ENCODE results near the gene TPPP.
A peak's percentile ranks its signal among the peaks of the same experiment; 100 is the strongest.
"Not testable (repeated sequence)": the region's sequence is repeated elsewhere in the genome, so short reads cannot be mapped to it uniquely, and the experiment has no call there.

The TPPP gene

DNA sequence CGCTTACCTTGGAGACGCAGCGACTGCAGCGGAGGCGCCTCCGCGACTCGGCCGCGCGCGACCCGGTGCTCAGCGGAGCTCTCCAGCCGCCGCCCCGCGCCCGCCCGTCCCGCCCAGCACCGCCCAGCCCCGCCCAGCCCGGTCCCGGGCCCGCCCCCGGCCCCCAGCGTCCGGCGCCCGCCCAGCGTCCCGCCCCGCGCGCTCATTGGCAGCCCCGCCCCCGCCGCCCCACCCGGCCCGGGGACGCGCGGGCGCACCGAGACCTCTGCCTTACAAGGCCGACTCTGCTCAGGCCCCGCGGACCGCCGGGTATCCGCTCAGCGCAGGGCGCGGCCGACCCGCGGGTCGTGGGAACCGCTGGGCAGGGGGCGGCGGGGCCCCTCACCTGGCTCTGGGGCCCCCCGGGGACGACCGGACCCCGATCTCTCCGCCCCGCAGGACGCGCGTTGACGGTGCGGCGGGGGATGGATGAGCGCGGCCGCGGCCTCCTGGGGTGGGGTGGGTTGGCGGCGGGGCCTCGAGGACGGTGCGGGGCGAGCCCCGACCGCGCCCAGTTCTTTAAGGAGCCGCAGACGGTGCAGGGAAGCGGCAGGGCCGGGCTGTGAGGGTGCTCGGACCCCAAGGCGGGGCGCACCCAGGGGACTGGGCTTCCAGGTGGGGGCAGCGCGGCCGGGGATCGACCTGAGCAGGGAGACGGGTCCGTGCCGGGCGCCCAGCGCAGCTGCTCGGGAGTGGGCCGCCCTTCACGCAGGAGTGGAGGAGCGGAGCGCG is at the start of gene TPPP:
TPPP (minus strand) TSS at position 82 of the 771 bp plus-strand sequence. CDS start 15,292 bp downstream, outside the sequence.
- DNase-seq (ENCODE audit: low read depth, low spot score): peak; percentile 18

DNA sequence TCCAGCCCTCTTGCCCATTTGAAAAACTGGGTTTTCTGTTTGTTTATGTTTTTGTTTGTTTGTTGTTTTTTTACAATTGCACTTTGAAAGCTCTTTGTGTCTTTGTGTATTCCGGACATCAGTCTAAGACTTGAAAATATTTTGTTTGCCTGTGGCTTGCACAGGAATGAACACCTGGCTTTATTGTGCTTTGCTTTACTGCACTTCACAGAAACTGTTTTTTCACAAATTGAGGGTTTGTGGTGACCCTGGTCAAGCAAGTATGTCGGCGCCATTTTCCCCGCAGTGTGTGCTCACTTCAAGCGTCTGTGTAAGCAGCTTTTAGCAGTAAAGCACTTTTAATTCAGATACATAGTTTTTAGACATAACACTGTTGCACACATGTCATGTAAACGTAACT is 49.1 kb upstream of the TPPP start:
- DNase-seq (ENCODE audit: low read depth, low spot score): not testable (repeated sequence)

DNA sequence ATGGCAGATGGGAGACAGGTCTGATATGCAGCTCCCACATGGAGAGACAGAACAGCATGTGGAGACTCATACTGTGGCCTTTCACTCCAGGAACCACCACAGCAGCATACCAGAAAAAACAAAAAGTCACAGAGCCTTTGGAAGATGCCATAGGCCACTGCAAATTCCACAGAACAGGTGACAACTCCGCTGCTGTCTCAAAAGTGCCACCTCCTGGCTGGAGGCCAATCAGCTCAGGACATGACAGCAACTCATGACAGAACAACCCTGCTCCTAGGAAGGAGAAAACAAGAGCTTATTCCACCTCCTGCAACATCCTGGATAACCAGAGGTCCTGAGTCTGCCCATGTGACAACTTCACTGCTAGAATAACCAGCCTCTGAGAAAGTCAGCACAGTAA is 41.0 kb upstream of the TPPP start:
- DNase-seq (ENCODE audit: low read depth, low spot score): not testable (repeated sequence)

DNA sequence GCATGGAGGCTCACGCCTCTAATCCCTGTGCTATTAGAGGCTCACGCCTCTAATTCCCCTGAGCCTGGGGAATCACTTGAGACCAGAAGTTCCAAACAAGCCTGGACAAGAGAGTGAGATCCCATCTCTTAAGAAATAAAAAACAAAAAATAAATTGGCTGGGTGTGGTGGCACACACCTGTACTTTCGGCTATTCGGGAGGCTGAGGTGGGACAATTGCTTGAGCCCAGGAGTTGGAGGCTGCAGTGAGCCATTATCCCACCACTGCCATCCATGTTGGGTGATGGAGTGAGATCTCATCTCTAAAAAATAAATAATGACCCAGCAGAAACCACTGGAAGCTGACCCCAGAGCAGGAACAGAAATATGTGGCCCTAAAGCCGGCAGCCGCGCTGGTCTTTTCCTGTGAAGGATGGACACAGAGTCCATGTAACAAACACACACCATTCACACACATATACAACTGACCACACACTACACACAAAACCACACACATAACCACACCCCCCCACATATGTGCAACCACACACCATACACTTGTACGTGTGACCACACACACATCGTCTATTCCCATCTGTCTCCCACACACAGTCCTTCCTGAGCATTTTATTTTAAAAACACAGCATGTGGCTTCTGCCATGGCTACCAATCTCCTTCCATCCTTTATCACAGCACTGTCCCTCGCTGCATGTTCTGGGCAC is 39.8 kb upstream of the TPPP start:
- DNase-seq (ENCODE audit: low read depth, low spot score): not testable (repeated sequence)

DNA sequence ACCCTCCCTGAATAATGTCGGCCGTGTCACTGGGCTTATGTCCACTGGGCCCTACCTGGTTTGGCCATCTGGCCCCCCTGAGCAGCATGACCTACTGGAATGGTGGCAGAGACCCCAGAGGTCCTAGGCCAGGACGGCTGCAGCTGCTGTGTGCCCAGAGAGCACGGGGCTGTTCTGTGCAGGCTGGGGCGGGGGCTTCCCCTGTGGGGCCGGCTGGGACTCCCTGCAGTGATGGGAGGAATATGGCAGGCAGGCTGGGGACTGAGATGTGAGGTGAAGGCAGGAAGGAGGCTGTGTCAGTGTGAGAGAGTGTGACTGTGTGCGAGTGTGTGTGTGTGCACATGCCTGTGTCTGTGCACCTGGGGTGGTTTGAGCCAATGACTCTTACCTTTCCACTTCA is 36.1 kb upstream of the TPPP start:
- not testable (repeated sequence) for DNase-seq (ENCODE audit: low read depth, low spot score)

DNA sequence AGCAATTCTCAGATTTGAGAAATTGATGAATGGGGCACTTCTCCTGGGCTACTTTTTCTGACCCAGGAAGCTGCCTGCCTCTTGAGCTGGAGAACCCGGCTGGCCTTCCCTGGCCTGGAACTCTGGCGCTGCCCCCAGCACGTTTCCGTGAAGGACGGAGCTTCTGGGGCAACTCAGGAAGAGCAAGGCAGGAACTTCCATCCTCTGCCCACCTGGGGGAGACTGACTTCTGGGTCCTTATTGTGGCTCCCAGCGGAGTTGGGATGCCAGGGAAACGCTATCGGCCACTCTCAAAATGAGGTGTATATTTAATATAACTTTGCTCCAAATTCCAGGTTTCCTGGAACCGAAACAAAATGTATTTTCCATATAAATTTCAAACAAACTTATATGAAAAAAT is 33.9 kb upstream of the TPPP start:
- DNase-seq (ENCODE audit: low read depth, low spot score): peak; percentile 71

DNA sequence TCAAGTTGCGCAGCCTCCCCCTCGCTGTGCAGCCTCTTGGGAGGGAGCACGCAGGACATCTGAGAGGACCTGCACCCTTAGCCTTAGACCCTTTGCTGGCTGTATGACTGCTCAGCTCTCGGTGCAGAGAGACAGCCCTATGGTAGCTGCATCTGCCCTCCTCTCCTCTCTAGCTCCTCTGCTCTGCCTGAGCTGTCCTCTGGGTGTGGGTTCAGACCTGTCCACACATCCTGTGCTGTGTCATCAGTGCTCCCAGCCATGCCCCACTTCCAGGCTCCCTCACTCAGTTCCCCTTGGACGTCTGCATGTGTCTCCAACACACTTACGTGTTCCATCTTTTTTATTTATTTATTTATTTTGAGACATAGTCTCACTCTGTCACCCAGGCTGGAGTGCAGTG is 30.7 kb upstream of the TPPP start:
- not testable (repeated sequence) for DNase-seq (ENCODE audit: low read depth, low spot score)

DNA sequence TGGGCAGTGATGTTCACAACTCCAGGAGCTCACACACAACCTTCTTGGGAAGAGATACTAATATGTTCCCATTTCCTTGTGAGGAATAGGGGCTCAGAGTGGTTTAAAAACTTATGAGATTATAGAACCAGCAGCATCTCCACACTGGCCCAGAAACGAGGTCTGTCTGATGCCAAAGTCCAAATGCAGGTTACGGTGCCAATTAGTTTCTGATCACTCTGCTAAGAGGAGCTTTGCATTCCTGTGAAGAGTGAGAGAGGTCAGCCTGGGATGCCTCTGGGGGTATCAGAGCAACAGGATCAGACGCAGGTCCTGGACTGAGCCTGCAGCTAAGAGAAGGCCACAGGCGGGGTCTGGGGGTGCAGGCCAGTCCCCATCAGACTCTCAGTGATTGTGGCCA is 30.2 kb upstream of the TPPP start:
- DNase-seq (ENCODE audit: low read depth, low spot score): not testable (repeated sequence)

DNA sequence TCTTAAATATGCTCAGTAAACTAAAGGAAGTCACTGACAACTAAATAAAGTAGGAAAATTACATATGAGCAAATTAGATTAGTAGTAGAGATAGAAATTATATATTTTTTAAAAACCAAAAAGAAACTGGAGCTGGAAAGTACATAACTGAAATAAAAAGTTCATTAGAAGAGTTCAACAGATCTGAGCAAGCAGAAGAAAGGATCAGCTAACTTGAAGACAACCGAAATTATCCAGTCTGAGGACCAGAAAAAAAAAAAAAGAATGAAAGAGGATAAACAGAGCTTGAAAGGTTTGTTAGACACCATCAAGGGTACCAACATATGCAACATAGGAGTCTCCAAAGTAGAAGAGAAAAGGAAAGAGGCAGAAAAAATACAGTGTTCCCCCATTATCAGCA is 26.2 kb upstream of the TPPP start:
- DNase-seq (ENCODE audit: low read depth, low spot score): not testable (repeated sequence)

DNA sequence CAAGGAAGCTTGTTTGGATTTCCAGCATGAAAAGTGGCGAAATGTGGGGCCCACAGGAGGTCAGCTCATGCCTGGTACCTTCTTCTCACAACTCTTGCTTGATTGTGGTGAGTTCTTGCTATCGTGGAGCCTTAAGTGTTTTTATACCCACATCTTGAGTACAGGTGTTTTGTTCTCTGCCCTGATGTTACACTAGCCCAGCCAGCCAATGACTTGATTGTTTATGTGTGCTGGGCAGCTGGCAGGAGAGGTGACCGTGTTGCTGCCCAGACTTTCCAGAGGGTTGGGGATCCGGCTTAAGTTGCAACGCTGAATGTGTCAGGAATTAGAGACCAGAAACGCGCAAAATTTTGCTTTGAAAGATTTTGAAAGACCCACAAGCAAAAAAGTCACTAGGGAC is 24.0 kb upstream of the TPPP start:
- no peak for DNase-seq (ENCODE audit: low read depth, low spot score)

DNA sequence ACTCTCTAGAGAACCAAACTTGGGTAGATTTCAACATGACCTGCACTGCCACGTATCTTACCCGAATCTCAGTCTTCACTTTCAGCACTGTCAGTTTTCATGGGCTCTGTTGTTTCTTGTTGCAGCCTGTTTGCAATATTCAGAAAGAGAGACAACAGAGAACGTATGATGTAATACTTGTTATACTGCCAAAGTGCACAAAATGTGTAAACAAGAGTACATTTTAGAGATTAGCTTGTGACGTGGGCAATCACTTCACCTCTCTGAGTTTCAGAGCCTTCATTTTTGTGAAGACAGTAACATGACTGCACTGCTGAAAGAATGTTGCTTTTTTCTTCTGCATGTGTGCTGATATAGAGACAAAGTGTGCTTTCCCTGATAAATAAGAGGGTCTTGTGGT is 23.6 kb upstream of the TPPP start:
- not testable (repeated sequence) for DNase-seq (ENCODE audit: low read depth, low spot score)

DNA sequence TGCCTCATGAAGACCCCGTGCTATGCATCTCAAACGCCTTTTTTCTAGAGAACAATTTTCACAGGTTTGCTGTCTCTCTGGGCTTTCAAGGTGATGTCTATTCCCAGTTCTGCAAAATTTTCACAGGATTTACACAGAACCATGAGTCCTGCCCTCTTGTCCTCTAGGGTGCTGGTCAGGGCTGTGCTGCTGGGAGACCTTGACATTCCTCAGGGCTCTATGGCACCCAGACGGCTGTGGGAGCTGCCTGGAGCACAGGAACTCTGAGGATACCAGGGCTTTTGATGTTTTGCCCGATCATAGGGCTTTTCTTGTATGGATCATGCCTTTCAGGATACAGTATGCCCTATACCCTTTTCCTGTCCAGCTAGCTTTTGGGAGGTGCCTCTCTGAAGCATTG is 22.5 kb upstream of the TPPP start:
- not testable (repeated sequence) for DNase-seq (ENCODE audit: low read depth, low spot score)

DNA sequence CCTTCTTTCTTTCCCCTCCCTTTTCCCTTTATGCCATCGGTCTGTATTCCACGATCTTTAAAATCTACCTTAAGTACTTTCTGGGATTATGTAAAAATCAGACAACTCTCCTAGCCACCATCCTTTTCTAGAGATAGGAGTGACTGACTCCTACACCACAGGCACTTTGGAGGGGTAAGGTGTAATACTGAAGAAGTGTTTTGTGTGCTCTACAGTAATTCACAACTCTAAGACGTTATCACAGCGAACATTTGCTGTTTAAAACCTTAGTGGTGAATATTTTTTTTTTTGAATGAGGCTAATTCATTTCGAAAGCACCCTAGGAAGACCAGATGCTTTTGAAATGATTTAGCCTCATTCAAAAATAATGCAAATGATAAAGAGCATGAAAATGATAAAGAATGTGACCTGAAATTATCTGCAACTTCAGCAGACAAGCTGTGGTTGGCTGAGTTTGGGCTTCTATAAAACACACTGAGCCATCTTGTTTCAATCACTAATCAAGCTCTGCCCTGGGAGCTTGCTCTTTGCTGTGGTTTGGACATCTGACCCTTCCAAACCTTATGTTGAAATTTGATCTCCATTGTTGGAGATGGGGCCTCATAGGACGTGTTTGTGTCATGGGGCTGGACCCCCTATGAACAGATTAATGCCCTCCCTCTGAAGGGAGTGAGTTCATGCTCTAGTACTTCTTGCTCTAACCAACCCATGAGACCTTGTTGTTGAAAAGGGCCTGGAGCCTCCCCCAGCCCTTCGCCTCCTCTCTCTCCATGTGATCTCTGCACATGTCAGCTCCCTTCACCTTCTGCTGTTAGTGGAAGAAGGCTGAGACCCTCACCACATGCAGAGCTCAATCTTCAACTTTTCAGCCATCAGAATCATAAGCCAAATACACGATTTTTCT is 21.3 kb upstream of the TPPP start:
- DNase-seq (ENCODE audit: low read depth, low spot score): not testable (repeated sequence)

DNA sequence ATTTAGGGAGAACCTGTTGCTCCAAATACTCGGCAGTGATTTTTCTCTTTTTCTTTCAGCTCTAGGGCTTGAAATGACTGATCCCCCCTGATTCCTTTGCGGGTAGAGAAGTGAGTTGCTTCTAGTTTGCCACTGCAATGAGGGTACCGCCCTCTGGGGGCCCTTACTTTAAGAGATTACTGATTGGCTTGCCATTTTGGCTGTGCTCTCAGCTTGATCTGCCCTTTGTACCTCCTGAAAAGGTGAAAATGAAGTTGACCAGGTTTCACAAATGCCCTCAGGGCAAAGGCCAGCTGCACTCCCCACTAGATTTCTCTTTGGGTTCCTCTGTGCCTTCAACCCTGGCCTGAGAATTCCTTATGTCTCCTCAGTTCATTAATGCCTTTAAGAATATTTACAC is 20.5 kb upstream of the TPPP start:
- not testable (repeated sequence) for DNase-seq (ENCODE audit: low read depth, low spot score)

DNA sequence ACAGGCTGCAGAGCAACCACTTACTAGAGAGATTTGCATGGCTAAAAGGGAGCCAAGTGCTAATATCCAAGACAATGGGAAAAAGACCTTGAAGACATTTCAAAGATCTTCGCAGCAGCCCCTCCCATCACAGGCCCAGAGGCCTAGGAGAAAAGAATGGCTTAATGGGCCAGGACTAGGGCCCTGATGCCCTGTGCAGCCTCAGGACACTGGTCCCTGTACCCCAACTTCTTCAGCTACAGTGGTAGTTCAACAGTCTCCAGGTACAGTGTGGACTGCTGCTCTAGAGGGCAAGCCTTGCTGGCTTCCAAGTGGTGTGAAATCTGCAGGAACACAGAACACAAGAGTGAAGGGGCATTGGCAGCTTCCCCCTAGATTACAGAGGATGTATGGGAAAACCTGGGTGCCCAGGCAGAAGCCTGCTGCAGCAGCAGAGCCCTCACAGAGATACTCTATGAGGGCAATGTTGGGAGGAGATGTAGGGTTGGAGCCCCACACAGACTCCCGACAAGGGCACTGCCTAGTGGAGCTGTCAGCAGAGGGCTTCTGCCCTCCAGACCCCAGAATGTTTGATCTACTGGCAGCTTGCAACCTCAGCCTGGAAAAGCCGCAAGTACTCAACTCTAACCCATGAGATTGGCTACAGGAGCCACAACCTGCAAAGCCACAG is 15.8 kb upstream of the TPPP start:
- DNase-seq (ENCODE audit: low read depth, low spot score): not testable (repeated sequence)

DNA sequence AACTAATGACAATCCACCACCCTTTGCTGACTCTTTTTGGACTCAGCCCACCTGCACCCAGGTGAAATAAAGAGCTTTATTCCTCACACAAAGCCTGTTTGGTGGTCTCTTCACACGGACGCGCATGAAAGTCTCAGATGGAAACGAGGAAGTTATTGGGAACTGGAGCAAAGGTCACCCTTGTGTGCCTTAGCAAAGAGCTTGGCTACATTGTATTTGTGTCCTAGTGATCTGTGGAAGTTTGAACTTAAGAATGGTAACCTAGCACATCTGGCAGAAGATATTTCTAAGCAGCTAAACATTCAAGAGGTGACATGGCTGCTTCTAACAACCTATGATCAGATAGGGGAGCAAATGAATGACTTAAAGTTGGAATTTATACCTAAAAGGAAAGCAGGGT is 15.2 kb upstream of the TPPP start:
- DNase-seq (ENCODE audit: low read depth, low spot score): not testable (repeated sequence)

DNA sequence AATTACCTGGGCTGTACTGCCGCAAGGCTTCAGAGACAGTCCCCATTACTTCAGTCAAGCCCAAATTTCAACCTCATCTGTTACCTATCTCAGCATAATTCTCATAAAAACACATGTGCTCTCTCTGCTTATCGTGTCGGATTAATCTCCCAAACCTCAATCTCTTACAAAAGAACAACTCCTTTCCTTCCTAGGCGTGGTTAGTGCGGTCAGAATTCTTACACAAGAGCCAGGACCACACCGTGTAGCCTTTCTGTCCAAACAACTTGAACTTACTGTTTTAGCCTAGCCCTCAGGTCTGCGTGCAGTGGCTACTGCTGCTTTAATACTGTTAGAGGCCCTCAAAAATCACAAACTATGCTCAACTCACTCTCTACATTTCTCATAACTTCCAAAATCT is 13.0 kb upstream of the TPPP start:
- not testable (repeated sequence) for DNase-seq (ENCODE audit: low read depth, low spot score)

DNA sequence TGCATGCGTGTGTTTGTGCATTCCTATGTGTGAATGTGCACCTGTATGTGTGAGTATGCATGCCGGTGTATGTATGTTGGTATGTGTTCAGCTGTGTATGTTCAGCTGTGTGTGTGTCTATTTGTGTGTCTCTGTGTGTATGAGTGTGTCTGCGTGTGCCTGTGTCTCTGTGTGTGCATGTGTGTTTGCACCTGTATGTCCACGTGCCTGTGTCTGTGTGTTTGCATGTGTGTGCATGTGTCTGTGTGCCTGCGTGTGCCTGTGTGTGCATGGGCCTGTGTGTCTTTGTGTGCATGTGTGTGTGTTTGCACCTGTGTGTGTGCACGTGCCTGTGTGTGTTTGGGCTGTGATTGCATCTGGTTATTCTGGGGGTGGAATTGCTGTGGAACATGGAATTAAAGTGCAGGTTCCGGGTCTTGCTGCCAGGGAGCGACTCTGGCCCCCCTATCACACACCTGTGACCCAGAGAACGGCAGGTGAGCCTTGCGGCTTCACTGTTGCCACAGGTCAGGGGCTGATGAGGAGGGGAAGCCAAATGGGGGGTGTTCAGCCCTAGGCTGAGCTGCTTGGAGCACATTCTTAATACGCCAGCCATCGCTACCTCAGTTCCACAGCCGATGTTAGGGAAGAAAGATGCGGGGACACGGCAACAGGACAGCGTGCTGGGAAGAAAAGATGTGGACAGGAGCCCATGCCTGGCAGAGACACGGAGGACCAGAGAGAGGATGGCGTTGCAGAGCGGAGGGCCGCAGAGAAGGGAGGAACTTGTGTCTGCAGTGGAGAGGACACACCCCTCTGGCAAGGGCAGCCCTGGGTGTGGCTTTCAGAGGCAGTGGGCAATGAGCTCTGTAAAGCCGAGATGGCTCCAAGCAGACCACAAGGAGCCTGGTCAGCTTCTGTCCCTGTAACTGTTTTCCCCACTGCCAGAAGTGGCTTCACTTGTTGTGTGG is 3.9 kb upstream of the TPPP start:
- DNase-seq (ENCODE audit: low read depth, low spot score): not testable (repeated sequence)

DNA sequence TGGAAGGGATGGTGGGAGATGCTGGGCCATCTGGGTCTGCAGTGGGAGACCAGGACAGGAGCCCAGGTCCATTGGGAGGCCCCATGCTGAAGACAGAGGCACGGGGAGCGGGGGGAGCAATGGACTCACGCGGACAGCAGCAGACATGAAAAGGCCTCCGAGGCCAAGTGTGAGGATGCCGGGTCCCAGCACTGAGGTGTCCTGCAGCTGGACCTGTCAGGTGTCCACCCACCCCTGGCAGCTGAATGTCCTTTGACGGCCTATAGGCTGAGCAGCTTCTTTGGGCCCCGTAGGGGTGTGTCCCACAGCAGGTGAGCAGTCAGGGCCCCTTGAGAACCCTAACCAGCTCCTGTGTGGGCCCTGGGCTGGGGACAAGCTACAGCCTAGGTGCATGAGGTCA is 3.0 kb upstream of the TPPP start:
- not testable (repeated sequence) for DNase-seq (ENCODE audit: low read depth, low spot score)

DNA sequence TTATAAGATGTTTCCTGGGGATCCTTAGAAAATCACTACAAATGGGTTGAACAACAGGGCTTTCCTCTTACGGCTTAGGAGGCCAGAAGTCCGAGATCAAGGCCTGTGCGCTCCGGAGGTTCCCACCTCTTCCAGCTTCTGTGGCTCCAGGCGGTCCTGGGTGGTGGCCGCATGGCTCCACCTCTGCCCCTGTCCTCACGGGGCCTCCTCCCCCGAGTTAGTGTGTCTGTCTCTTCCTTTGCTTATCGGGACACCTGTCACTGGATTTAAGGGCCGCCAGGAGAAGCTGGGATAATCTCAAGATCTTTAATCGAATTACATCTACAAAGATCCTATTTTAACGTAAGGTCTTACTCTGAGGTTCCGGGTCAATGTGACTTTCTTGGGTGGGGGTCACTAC is 2.3 kb upstream of the TPPP start:
- not testable (repeated sequence) for DNase-seq (ENCODE audit: low read depth, low spot score)
